NT2/D1 (cell line): Measurements from ENCODE around the gene SIN3A.

ENCODE experiments used
- YY1 ChIP-seq: IDR thresholded peaks from 2 replicates; pipeline ENCODE4 v1.6.1; 2011; ENCODE audit not compliant: insufficient read length, insufficient read depth
- ZNF274 ChIP-seq: IDR thresholded peaks from 2 replicates; pipeline ENCODE4 v1.6.1; 2011; ENCODE audit warnings: mild to moderate bottlenecking, low read depth, low read length

- no peak for TF ChIP-seq ZNF274
- TF ChIP-seq YY1: no peak
Measured at GRCh38 chr15:75360856-75361255, 90.6 kb downstream of the SIN3A start.
